ENCODE measurements around the gene SLC6A13. TPM values are rescaled to one million over a fixed set of nuclear protein-coding genes. Genes with fewer than 3 reads are reported as not detected.
"Not testable (repeated sequence)": the region's sequence is repeated elsewhere in the genome, so short reads cannot be mapped to it uniquely, and the experiment has no call there.

SLC6A13 gene
- total and polyA plus RNA-seq, 4 donors, result 0.23 to 12.0 (median 7.5) TPM

- H3K4me3 ChIP-seq (ENCODE audit: low read depth in 1 of 3, low read length in 3 of 3), result peak overlapping the region in 2 of 3 donors; percentile 45 to 68
- H3K4me1 ChIP-seq (ENCODE audit: control insufficient read depth in 4 of 4, insufficient read depth in 4 of 4, low read length in 3 of 4), result peaks cover 3 to 20% (median 15%) of the 10 kb centered on the region in 4 donors
- H3K27me3 ChIP-seq (ENCODE audit: control insufficient read depth in 4 of 4, insufficient read depth in 4 of 4, low read length in 3 of 4), result no peaks in the 10 kb centered on the region
- DNase-seq (ENCODE audit: low spot score), result peak; percentile 67
- no peaks in the 10 kb centered on the region for H3K9me3 ChIP-seq (ENCODE audit: control insufficient read depth in 4 of 4, low read length in 3 of 4)
- TF ChIP-seq, protein P1, sequence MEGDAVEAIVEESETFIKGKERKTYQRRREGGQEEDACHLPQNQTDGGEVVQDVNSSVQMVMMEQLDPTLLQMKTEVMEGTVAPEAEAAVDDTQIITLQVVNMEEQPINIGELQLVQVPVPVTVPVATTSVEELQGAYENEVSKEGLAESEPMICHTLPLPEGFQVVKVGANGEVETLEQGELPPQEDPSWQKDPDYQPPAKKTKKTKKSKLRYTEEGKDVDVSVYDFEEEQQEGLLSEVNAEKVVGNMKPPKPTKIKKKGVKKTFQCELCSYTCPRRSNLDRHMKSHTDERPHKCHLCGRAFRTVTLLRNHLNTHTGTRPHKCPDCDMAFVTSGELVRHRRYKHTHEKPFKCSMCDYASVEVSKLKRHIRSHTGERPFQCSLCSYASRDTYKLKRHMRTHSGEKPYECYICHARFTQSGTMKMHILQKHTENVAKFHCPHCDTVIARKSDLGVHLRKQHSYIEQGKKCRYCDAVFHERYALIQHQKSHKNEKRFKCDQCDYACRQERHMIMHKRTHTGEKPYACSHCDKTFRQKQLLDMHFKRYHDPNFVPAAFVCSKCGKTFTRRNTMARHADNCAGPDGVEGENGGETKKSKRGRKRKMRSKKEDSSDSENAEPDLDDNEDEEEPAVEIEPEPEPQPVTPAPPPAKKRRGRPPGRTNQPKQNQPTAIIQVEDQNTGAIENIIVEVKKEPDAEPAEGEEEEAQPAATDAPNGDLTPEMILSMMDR (IDR thresholded peaks at IDR 0.05; ENCODE audit: low read depth, low read length, missing input control), result peak; percentile 73
- TF ChIP-seq GABPA (IDR thresholded peaks at IDR 0.05 in 1 of 2, conservative IDR thresholded peaks at IDR 0.05 in 1 of 2) (no peak), RAD21 (IDR thresholded peaks at IDR 0.05) (peak; percentile 42 to 62)
- peak overlapping the region in 1 of 2 donors; percentile 35 for H3K27ac ChIP-seq (ENCODE audit: low read depth in 1 of 2, low read length in 2 of 2)
- H3K9ac ChIP-seq (ENCODE audit: low read depth in 1 of 2, low read length in 2 of 2), result peak overlapping the region; percentile 4 to 15
- peaks cover 0 to 24% (median 14%) of the 10 kb centered on the region in 4 donors for H3K36me3 ChIP-seq (ENCODE audit: control insufficient read depth in 4 of 4, insufficient read depth in 3 of 4, low read depth in 1 of 4, low read length in 3 of 4)
- 8% methylated on average over 52 of the region's 52 CpGs for WGBS
These were observed 73.6 kb downstream of the SLC6A13 start for GRCh38 chr12:188910-189621.

DNA sequence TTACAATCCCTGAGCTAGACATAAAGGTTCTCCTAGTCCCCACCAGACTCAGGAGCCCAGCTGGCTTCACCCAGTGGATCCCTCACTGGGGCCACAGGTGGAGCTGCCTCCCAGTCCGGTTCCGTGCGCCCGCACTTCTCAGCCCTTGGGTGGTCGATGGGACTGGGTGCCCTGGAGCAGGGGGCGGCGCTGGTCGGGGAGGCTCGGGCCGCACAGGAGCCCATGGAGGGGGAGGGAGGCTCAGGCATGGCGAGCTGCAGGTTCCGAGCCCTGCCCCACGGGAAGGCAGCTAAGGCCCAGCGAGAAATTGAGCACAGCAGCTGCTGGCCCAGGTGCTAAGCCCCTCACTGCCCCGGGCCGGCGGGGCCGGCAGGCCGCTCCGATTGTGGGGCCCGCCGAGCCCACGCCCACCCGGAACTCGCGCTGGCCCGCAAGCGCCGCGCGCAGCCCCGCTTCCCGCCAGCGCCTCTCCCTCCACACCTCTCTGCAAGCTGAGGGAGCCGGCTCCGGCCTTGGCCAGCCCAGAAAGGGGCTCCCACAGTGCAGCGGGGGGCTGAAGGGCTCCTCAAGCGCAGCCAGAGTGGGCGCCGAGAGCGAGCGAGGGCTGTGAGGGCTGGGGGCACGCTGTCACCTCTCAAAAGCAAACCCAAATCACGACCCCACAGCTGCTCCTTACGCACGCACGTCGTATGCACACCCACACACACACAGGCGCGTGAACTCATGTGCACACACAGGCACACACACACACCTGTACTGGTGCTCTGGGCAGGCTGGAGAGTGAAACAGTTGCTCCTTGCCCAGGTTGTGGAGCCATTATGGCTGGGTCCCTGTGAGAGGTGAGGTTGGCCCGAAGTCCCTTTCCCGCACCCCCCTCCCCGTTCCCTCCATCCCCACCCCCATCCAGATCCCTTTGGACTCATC lies 74.4 kb downstream of the SLC6A13 start:
- Histone ChIP-seq H3K36me3 (ENCODE audit: control insufficient read depth in 4 of 4, insufficient read depth in 3 of 4, low read depth in 1 of 4, low read length in 3 of 4) (peaks cover 0 to 16% (median 11%) of the 10 kb centered on the region in 4 donors), H3K4me3 (ENCODE audit: low read depth in 1 of 3, low read length in 3 of 3) (peak overlapping the region in 2 of 3 donors; percentile 45 to 68), H3K27ac (ENCODE audit: low read depth in 1 of 2, low read length in 2 of 2) (peak overlapping the region in 1 of 2 donors; percentile 35), H3K4me1 (ENCODE audit: control insufficient read depth in 4 of 4, insufficient read depth in 4 of 4, low read length in 3 of 4) (peaks cover 3 to 20% (median 15%) of the 10 kb centered on the region in 4 donors), H3K9ac (ENCODE audit: low read depth in 1 of 2, low read length in 2 of 2) (peak overlapping the region in 1 of 2 donors; percentile 15)
- 90% methylated on average over 53 of the region's 53 CpGs for WGBS
- DNase-seq (ENCODE audit: low spot score); H3K27me3 ChIP-seq (ENCODE audit: control insufficient read depth in 4 of 4, insufficient read depth in 4 of 4, low read length in 3 of 4); H3K9me3 ChIP-seq (ENCODE audit: control insufficient read depth in 4 of 4, low read length in 3 of 4): not testable (repeated sequence)

GRCh38 chr12:186006-186625 lies 76.5 kb downstream of the SLC6A13 start:
- Histone ChIP-seq H3K27ac (ENCODE audit: low read depth in 1 of 2, low read length in 2 of 2) (no peak overlapping the region), H3K4me1 (ENCODE audit: control insufficient read depth in 4 of 4, insufficient read depth in 4 of 4, low read length in 3 of 4) (peaks cover 3 to 20% (median 15%) of the 10 kb centered on the region in 4 donors), H3K9me3 (ENCODE audit: control insufficient read depth in 4 of 4, low read length in 3 of 4) (no peaks in the 10 kb centered on the region), H3K9ac (ENCODE audit: low read depth in 1 of 2, low read length in 2 of 2) (no peak overlapping the region), H3K4me3 (ENCODE audit: low read depth in 1 of 3, low read length in 3 of 3) (no peak overlapping the region), H3K27me3 (ENCODE audit: control insufficient read depth in 4 of 4, insufficient read depth in 4 of 4, low read length in 3 of 4) (no peaks in the 10 kb centered on the region), H3K36me3 (ENCODE audit: control insufficient read depth in 4 of 4, insufficient read depth in 3 of 4, low read depth in 1 of 4, low read length in 3 of 4) (no peaks in the 10 kb centered on the region)
- no peak for DNase-seq (ENCODE audit: low spot score)
- 92% methylated on average over 11 of the region's 11 CpGs for WGBS
- no peak for TF ChIP-seq GABPA (IDR thresholded peaks at IDR 0.05 in 1 of 2, conservative IDR thresholded peaks at IDR 0.05 in 1 of 2)
- no peak for TF ChIP-seq TAF1 (conservative IDR thresholded peaks at IDR 0.05)
- TF ChIP-seq, protein P1 (IDR thresholded peaks at IDR 0.05; ENCODE audit: low read depth, low read length, missing input control), result no peak
- TF ChIP-seq ATF3 (IDR thresholded peaks at IDR 0.05), result no peak
- no peak for TF ChIP-seq RXRA (IDR thresholded peaks at IDR 0.05)
- TF ChIP-seq HNF4A (conservative IDR thresholded peaks at IDR 0.05), result no peak
- TF ChIP-seq SP1 (IDR thresholded peaks at IDR 0.05), result no peak
- TF ChIP-seq, protein P2, sequence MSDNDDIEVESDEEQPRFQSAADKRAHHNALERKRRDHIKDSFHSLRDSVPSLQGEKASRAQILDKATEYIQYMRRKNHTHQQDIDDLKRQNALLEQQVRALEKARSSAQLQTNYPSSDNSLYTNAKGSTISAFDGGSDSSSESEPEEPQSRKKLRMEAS (IDR thresholded peaks at IDR 0.05), result no peak
- TF ChIP-seq NR2F2 (IDR thresholded peaks at IDR 0.05), result no peak
- TF ChIP-seq FOXA1 (IDR thresholded peaks at IDR 0.05), result no peak
- no peak for TF ChIP-seq RAD21 (IDR thresholded peaks at IDR 0.05)
- TF ChIP-seq REST (IDR thresholded peaks at IDR 0.05), result no peak
- TF ChIP-seq EGR1 (IDR thresholded peaks at IDR 0.05; ENCODE audit: low read depth in 2 of 2), result no peak
- TF ChIP-seq HNF4G (IDR thresholded peaks at IDR 0.05), result no peak
- no peak for TF ChIP-seq FOXA2 (IDR thresholded peaks at IDR 0.05)

Data from liver (tissue), 9 donors.